Epithelial cell of esophagus (primary cell): ENCODE results near the gene SYTL5.

Experiments used
- DNase-seq: peaks from one replicate; pipeline ENCODE4 v3.0.0; 2010; ENCODE audit warnings: low read depth
- H3K4me3 ChIP-seq: 2 replicates; pipeline ENCODE4 v1.5.1; 2011; ENCODE audit warnings: mild to moderate bottlenecking, low read length, control low read depth
- TF ChIP-seq, protein P1 (sequence below): IDR thresholded peaks from 2 replicates; pipeline ENCODE4 v1.5.1; 2011; ENCODE audit warnings: low read depth, mild to moderate bottlenecking, low read length, control low read depth, inconsistent platforms; ENCODE audit not compliant: insufficient read depth; ENCODE audit errors: missing control alignments

Gene SYTL5

DNA sequence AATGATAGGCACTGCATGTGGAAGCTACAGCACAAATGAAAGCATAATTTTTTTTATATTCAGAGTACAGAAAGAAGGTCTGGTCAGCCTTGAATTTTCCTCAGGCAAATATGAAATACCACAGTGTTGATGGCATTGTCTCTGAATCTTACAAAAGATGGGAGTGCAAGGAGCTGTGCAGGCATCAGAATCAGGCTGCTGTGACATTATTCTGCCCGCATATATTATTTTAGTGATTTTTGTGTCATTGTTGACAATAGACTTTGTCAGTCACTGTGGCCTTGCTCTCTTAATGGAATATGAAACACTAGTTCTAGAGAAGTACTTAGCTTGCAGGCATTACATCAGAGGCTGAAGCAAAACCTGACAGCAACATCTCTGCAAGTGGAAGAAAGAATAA is 42.5 kb downstream of the SYTL5 start:
- no peak overlapping the region for H3K4me3 ChIP-seq
- TF ChIP-seq, protein P1, sequence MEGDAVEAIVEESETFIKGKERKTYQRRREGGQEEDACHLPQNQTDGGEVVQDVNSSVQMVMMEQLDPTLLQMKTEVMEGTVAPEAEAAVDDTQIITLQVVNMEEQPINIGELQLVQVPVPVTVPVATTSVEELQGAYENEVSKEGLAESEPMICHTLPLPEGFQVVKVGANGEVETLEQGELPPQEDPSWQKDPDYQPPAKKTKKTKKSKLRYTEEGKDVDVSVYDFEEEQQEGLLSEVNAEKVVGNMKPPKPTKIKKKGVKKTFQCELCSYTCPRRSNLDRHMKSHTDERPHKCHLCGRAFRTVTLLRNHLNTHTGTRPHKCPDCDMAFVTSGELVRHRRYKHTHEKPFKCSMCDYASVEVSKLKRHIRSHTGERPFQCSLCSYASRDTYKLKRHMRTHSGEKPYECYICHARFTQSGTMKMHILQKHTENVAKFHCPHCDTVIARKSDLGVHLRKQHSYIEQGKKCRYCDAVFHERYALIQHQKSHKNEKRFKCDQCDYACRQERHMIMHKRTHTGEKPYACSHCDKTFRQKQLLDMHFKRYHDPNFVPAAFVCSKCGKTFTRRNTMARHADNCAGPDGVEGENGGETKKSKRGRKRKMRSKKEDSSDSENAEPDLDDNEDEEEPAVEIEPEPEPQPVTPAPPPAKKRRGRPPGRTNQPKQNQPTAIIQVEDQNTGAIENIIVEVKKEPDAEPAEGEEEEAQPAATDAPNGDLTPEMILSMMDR = no peak
- DNase-seq = no peak

DNA sequence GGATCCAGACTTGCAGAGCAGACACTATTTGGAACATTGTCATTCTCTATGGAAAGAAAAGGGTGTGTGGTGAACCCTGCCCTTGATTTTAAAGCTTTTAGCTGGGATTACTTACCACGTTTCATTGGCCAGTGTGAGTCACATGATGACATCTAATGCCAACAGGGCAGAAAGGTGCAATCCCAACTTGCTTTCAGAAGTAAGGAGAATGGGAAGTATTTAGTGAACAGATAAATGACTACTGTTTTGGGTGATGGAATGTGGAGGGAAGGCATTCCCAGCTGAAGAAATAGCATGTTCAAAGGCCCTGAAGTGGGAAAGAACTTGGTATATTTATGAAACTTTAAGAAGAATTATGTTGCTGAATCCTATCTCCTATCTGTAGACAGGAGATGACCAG is 44.5 kb downstream of the SYTL5 start:
- no peak overlapping the region for H3K4me3 ChIP-seq
- TF ChIP-seq, protein P1 = no peak

DNA sequence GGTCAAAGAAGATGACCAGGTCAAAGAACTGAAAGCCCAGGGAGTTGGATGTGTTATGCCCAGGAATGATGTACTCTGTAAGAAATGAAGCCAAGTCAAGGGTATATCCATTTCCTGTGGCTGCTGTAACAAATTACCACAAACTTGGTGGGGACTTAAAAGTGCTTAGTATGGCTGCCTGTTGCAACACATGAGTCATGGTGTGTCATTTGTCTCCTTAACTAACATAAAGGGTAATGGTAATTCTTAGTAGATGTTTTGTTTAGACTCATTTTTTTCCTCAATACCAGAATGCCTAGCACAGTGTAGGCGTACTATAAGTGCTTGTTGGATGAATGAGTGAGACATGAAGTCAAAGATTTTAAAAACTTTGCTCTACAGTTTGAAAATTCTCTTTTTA is 45.7 kb downstream of the SYTL5 start:
- TF ChIP-seq, protein P1 = no peak
- DNase-seq = peak; percentile 88
- H3K4me3 ChIP-seq = no peak overlapping the region

More for the DNA sequence above, 44.5 kb downstream of the SYTL5 start:
- DNase-seq = no peak

DNA sequence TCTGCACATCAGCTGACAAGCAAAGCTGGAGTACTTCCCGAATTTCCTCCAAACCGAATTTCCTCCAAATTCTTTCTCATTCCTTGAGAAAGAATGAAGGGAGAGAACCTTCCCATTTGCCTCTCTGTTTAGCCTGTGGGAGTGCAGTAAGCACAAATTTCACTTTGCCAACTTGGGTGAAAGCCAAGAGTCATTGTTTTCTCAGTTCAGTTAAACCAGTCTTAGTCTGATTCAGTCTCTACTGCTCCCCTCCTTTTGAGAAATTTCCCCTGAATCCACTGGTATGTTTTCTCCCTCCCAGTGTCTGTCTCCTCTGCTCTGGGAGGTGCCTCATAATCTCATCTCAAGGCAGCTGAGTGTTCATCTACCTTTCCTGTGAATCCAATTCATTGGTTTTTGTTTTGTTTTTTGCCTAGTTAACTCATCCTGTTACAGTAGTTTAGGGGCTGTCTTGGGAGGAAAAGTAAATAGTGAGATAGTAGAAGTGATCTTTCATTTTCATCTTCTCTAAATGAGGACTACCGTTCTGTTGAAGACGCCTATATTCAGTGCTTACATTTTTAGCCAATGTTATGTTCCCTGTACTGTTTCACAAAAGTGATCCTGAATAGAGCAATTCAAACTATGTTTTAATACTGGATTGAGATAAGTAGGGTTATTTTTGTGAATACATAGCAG is 49.0 kb downstream of the SYTL5 start:
- DNase-seq = peak; percentile 70
- TF ChIP-seq, protein P1 = no peak
- H3K4me3 ChIP-seq = no peak overlapping the region

DNA sequence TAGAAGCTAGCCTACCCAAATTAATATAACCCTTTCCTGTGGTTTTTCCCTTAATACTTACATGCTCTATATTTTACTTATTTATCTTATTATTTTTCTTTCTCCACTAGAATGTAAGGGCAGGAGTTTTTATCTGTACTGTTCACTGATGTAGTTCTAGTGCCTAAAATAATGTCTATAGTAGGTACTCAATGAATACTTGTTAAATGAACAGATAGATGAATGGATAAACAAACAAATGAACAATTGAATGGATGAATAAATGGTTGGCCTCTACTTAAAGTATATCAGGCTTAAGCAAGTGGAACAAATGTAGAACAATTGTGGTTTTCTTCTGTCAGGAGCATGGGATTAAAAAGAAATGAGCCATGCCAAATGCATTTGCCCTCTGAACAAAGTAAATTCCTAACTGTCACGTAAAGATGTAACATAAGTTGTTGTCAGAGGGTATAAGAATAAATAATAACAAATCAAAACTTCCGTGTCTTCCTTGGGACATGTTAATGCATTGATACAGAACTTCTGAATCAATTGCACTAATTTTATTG is 54.1 kb downstream of the SYTL5 start:
- H3K4me3 ChIP-seq = no peak overlapping the region
- TF ChIP-seq, protein P1 = no peak
- DNase-seq = peak; percentile 34

DNA sequence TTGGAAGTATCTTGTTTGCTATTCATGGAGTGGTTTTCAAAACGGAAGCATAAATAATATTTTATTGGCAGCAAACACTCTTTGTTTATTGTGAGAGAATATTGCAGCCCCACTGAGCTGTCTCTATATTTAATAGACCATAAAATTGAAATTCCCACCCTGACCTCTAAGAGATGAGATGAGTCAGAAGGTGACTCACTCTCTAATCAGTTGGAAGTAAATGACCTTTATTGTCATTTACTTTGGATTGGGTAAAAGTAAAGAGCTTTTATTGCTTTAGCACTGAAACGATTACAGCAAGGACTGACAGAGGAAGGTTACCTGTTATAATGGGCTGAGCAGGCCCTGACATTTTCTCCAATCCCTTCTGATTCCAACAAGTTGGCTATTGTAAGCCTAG is 55.0 kb downstream of the SYTL5 start:
- H3K4me3 ChIP-seq = no peak overlapping the region
- TF ChIP-seq, protein P1 = no peak
- DNase-seq = peak; percentile 18

DNA sequence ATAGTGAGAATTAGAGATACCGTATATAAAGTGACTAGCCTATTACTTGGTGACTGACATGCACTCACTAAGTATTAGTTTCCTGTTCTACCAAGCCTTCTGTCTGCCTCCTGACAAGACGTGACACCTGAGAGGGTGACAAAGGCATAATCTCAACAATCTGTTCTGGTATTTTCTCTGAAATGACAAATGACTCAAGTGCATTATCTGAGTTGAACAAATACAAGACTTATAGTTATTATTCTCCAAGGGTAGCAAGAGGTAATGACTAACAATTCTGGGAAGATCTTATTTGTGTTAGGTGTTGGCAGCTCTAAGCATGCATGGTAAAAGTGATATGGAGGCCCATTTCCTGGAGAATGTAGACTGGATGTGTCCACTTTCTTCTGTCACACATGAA is 60.6 kb downstream of the SYTL5 start:
- H3K4me3 ChIP-seq = no peak overlapping the region
- peak; percentile 8 for DNase-seq
- TF ChIP-seq, protein P1 = no peak
